Hepatocyte (in vitro differentiated cells): ENCODE measurements around the gene FGF12.

Experiments used
- CTCF ChIP-seq: fragments of 200-600 bp; sonication (generic); IDR thresholded peaks from 2 replicates; pipeline ENCODE4 v1.5.1; 2016; ENCODE audit warnings: antibody characterized with exemption, mild to moderate bottlenecking; ENCODE audit not compliant: poor library complexity
- EZH2 ChIP-seq: fragments of 200-600 bp; sonication (generic); IDR thresholded peaks from 2 replicates; pipeline ENCODE4 v1.6.1; 2016; ENCODE audit warnings: antibody characterized with exemption, mild to moderate bottlenecking, borderline replicate concordance

GRCh38 chr3:192354687-192355086 is 372.7 kb downstream of the FGF12 start:
- TF ChIP-seq CTCF (no peak), EZH2 (no peak)
